Neural crest cell (in vitro differentiated cells): ENCODE results near the gene RAB44. TPM values are rescaled to one million over a fixed set of nuclear protein-coding genes. Genes with fewer than 3 reads are reported as not detected.

Source experiments
- DNase-seq: peaks from one replicate; pipeline ENCODE4 v3.0.0; 2021; ENCODE audit warnings: low read depth, mixed read lengths, low spot score
- H3K27ac Mint-ChIP-seq: one replicate; pipeline ENCODE4 v1.8.0; 2021; ENCODE audit warnings: mild to moderate bottlenecking, mixed read lengths; ENCODE audit not compliant: unreplicated experiment
- H3K27me3 Mint-ChIP-seq: 2 replicates; pipeline ENCODE4 v1.8.0; 2021; ENCODE audit warnings: low read depth, mild to moderate bottlenecking, mixed read lengths
- H3K36me3 Mint-ChIP-seq: 2 replicates; pipeline ENCODE4 v1.8.0; 2021; ENCODE audit warnings: low read depth, mild to moderate bottlenecking, mixed read lengths
- H3K4me1 Mint-ChIP-seq: 2 replicates; pipeline ENCODE4 v1.8.0; 2021; ENCODE audit warnings: mixed read lengths
- H3K4me3 Mint-ChIP-seq: one replicate; pipeline ENCODE4 v1.8.0; 2021; ENCODE audit warnings: mild to moderate bottlenecking, mixed read lengths
- H3K9me3 Mint-ChIP-seq: 2 replicates; pipeline ENCODE4 v1.8.0; 2021; ENCODE audit warnings: mixed read lengths
- CTCF ChIP-seq: fragments of 200-600 bp; sonication (generic); conservative IDR thresholded peaks from 2 replicates; pipeline ENCODE4 v1.5.0; 2021; ENCODE audit warnings: antibody characterized with exemption, mild to moderate bottlenecking
- total RNA-seq: library from RNA; stranded (reverse); gene quantifications from 2 replicates; pipeline ENCODE4 v1.2.1, GENCODE V29; 2021

Gene RAB44
- total RNA-seq, 1 donor from 2014 or later, result not detected

DNA sequence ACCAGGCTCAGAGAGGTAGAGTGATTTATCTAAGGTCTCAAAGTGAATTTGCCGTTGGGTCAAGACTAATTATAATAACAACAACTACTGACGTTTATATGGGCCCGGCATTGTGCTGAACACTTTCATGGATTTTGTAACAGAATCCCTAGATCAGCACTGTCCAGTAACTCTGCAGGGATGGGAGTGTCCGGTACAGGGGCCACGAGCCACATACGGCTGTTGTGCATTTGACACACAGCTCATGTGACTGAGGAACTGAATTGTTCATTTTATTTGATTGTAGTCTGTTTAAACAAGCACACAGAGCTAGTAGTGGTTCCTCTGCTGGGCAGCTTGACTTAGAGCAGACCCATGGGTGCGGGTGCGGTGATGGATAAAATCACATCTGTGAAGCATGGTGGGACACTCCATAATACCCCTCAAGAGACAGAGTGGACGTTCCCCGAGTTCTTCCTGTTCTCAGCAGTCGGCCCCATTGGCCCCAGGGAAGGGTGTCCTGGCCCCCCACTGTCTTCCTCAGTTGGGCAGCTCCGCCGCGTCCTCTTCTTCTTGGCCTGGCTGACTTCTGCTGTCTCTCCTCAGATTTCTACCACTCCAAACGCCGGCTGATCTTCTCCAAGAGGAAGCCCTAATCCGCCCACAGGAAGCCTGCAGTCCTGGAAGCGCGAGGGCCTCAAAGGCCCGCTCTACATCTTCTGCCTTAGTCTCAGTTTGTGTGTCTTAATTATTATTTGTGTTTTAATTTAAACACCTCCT, 12.3 kb upstream of the RAB44 start:
- Mint-ChIP-seq H3K27me3 (peaks cover 18% of the 10 kb centered on the region), H3K27ac (no peak overlapping the region), H3K36me3 (no peaks in the 10 kb centered on the region), H3K4me1 (peaks cover 5% of the 10 kb centered on the region), H3K4me3 (no peak overlapping the region), H3K9me3 (no peaks in the 10 kb centered on the region)
- DNase-seq, result no peak
- TF ChIP-seq CTCF, result no peak

- Mint-ChIP-seq H3K27ac (no peak overlapping the region), H3K4me3 (no peak overlapping the region), H3K27me3 (peaks cover 11% of the 10 kb centered on the region), H3K4me1 (no peaks in the 10 kb centered on the region), H3K36me3 (no peaks in the 10 kb centered on the region), H3K9me3 (no peaks in the 10 kb centered on the region)
- no peak for TF ChIP-seq CTCF
- DNase-seq, result no peak
Observed at GRCh38 chr6:36685926-36686667, 11.5 kb upstream of the RAB44 start.

- Mint-ChIP-seq H3K36me3 (no peaks in the 10 kb centered on the region), H3K27me3 (peaks cover 7% of the 10 kb centered on the region), H3K4me3 (no peak overlapping the region), H3K4me1 (no peaks in the 10 kb centered on the region), H3K9me3 (no peaks in the 10 kb centered on the region), H3K27ac (no peak overlapping the region)
- TF ChIP-seq CTCF, result no peak
- DNase-seq, result no peak
Observed at GRCh38 chr6:36686668-36687513, 10.7 kb upstream of the RAB44 start.

- no peaks in the 10 kb centered on the region for H3K36me3 Mint-ChIP-seq
- H3K27ac Mint-ChIP-seq, result no peak overlapping the region
- no peak for DNase-seq
- peaks cover 3% of the 10 kb centered on the region for H3K27me3 Mint-ChIP-seq
- TF ChIP-seq CTCF, result no peak
- H3K4me3 Mint-ChIP-seq, result no peak overlapping the region
- H3K4me1 Mint-ChIP-seq, result no peaks in the 10 kb centered on the region
- no peaks in the 10 kb centered on the region for H3K9me3 Mint-ChIP-seq
Observed at GRCh38 chr6:36688063-36688738, 9.4 kb upstream of the RAB44 start.

GRCh38 chr6:36688739-36689075, 8.9 kb upstream of the RAB44 start:
- Mint-ChIP-seq H3K36me3 (no peaks in the 10 kb centered on the region), H3K27me3 (peaks cover 3% of the 10 kb centered on the region), H3K27ac (no peak overlapping the region), H3K4me3 (no peak overlapping the region), H3K4me1 (no peaks in the 10 kb centered on the region), H3K9me3 (no peaks in the 10 kb centered on the region)
- no peak for DNase-seq
- TF ChIP-seq CTCF, result no peak
